ENCODE data around the gene USP53. TPM values are rescaled to one million over a fixed set of nuclear protein-coding genes. Genes with fewer than 3 reads are reported as not detected.

USP53 gene
- total RNA-seq, 1 experiment from 2014 or later: 68.0 TPM

DNA sequence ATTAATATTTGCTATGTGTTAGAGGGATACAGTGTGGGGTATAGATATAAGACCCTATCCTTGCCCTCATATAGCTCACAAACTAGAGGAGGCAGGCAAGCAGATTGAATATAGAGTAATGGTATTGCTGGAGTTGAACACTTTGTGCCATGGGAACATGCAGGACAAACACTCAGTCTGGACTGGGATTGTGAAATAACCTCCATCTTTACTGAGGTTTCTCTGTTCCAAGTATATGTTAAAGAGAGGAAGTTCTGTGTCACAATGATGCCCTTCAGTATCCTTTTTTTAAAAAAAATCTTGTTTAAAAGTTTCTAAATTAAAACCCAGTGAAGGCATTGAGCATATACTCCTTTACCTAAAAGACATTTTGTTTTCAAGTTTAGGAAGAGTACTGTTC lies 100.7 kb downstream of the USP53 start:
- POLR2A ChIA-PET: no interaction called here

GRCh38 chr4:119314356-119314755 lies 101.8 kb downstream of the USP53 start:
- no peaks in the 10 kb centered on the region for H3K9me3 Mint-ChIP-seq (ENCODE audit: unreplicated experiment)
- ChIA-PET POLR2A (interaction anchor here (2.6 kb wide), 1 partner anchor 140 kb away, joined by 8 read pairs; no protein-coding TSS in a partner anchor), CTCF (interaction anchor here (0.5 to 4.0 kb wide), 27 partner anchors 9 to 1823 kb away, joined by 3 to 27 read pairs (median 3); partner anchors contain the start of gene PDE5A)
- DNase-seq (ENCODE audit: unreplicated experiment): peak; percentile 61
- no peak overlapping the region for H3K27ac Mint-ChIP-seq (ENCODE audit: low read depth, unreplicated experiment)
- TF ChIP-seq, protein P1, sequence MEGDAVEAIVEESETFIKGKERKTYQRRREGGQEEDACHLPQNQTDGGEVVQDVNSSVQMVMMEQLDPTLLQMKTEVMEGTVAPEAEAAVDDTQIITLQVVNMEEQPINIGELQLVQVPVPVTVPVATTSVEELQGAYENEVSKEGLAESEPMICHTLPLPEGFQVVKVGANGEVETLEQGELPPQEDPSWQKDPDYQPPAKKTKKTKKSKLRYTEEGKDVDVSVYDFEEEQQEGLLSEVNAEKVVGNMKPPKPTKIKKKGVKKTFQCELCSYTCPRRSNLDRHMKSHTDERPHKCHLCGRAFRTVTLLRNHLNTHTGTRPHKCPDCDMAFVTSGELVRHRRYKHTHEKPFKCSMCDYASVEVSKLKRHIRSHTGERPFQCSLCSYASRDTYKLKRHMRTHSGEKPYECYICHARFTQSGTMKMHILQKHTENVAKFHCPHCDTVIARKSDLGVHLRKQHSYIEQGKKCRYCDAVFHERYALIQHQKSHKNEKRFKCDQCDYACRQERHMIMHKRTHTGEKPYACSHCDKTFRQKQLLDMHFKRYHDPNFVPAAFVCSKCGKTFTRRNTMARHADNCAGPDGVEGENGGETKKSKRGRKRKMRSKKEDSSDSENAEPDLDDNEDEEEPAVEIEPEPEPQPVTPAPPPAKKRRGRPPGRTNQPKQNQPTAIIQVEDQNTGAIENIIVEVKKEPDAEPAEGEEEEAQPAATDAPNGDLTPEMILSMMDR (IDR thresholded peaks at IDR 0.05; ENCODE audit: unreplicated experiment): peak; percentile 49
- no peaks in the 10 kb centered on the region for H3K4me1 Mint-ChIP-seq (ENCODE audit: insufficient read depth, unreplicated experiment)
- BruUV-seq (replicated peaks): no TSS peak
- intact Hi-C loops (cut with micrococcal nuclease): loop anchor here (1.0 to 5.0 kb wide), 7 partner anchors 140 to 736 kb away; no protein-coding TSS in a partner anchor
- H3K4me3 Mint-ChIP-seq (ENCODE audit: unreplicated experiment): no peak overlapping the region
- H3K36me3 Mint-ChIP-seq (ENCODE audit: insufficient read depth, unreplicated experiment): no peaks in the 10 kb centered on the region
- peaks cover 22% of the 10 kb centered on the region for H3K27me3 Mint-ChIP-seq (ENCODE audit: insufficient read depth, unreplicated experiment)

More for the DNA sequence above, 100.7 kb downstream of the USP53 start:
- Mint-ChIP-seq H3K27ac (ENCODE audit: low read depth, unreplicated experiment) (no peak overlapping the region), H3K4me1 (ENCODE audit: insufficient read depth, unreplicated experiment) (no peaks in the 10 kb centered on the region), H3K36me3 (ENCODE audit: insufficient read depth, unreplicated experiment) (no peaks in the 10 kb centered on the region), H3K4me3 (ENCODE audit: unreplicated experiment) (no peak overlapping the region), H3K9me3 (ENCODE audit: unreplicated experiment) (no peaks in the 10 kb centered on the region), H3K27me3 (ENCODE audit: insufficient read depth, unreplicated experiment) (peaks cover 22% of the 10 kb centered on the region)
- TF ChIP-seq, protein P1 (IDR thresholded peaks at IDR 0.05; ENCODE audit: unreplicated experiment): no peak
- CTCF ChIA-PET: interaction anchor here (0.6 to 4.0 kb wide), 14 partner anchors 10 to 744 kb away, joined by 3 to 27 read pairs (median 5); partner anchors contain the start of gene PDE5A
- no TSS peak for BruUV-seq (replicated peaks)
- intact Hi-C loops (cut with micrococcal nuclease): loop anchor here (5.0 kb wide), 1 partner anchor 331 kb away; no protein-coding TSS in a partner anchor
- DNase-seq (ENCODE audit: unreplicated experiment): no peak

- intact Hi-C loops (cut with micrococcal nuclease): loop anchor here (2.0 kb wide), 1 partner anchor 470 kb away; no protein-coding TSS in a partner anchor
- no peak for DNase-seq (ENCODE audit: unreplicated experiment)
These were observed 102.5 kb downstream of the USP53 start for GRCh38 chr4:119315036-119315435.

GRCh38 chr4:119317990-119318389 lies 105.5 kb downstream of the USP53 start:
- Mint-ChIP-seq H3K4me1 (ENCODE audit: insufficient read depth, unreplicated experiment) (no peaks in the 10 kb centered on the region), H3K9me3 (ENCODE audit: unreplicated experiment) (no peaks in the 10 kb centered on the region), H3K36me3 (ENCODE audit: insufficient read depth, unreplicated experiment) (no peaks in the 10 kb centered on the region), H3K27me3 (ENCODE audit: insufficient read depth, unreplicated experiment) (peaks cover 22% of the 10 kb centered on the region), H3K4me3 (ENCODE audit: unreplicated experiment) (no peak overlapping the region), H3K27ac (ENCODE audit: low read depth, unreplicated experiment) (no peak overlapping the region)
- intact Hi-C loops (cut with micrococcal nuclease): no loop called here
- POLR2A ChIA-PET: interaction anchor here (0.6 to 1.0 kb wide), 4 partner anchors 106 to 661 kb away, joined by 3 read pairs; partner anchors contain the start of gene USP53
- TF ChIP-seq, protein P1 (IDR thresholded peaks at IDR 0.05; ENCODE audit: unreplicated experiment): no peak
- CTCF ChIA-PET: interaction anchor here (1.1 to 1.2 kb wide), 3 partner anchors 53 to 740 kb away, joined by 3 to 4 read pairs (median 4); no protein-coding TSS in a partner anchor
- DNase-seq (ENCODE audit: unreplicated experiment): no peak
- no TSS peak for BruUV-seq (replicated peaks)

More at GRCh38 chr4:119315036-119315435, 102.5 kb downstream of the USP53 start:
- Mint-ChIP-seq H3K27ac (ENCODE audit: low read depth, unreplicated experiment) (no peak overlapping the region), H3K27me3 (ENCODE audit: insufficient read depth, unreplicated experiment) (peaks cover 22% of the 10 kb centered on the region), H3K4me3 (ENCODE audit: unreplicated experiment) (no peak overlapping the region), H3K36me3 (ENCODE audit: insufficient read depth, unreplicated experiment) (no peaks in the 10 kb centered on the region), H3K9me3 (ENCODE audit: unreplicated experiment) (no peaks in the 10 kb centered on the region), H3K4me1 (ENCODE audit: insufficient read depth, unreplicated experiment) (no peaks in the 10 kb centered on the region)
- no TSS peak for BruUV-seq (replicated peaks)
- TF ChIP-seq, protein P1 (IDR thresholded peaks at IDR 0.05; ENCODE audit: unreplicated experiment): no peak
- ChIA-PET POLR2A (interaction anchor here (0.6 to 2.6 kb wide), 2 partner anchors 90 to 139 kb away, joined by 3 to 8 read pairs; no protein-coding TSS in a partner anchor), CTCF (interaction anchor here (0.5 to 3.0 kb wide), 8 partner anchors 163 to 742 kb away, joined by 3 to 15 read pairs (median 3); no protein-coding TSS in a partner anchor)
